H7 (cell line): Measurements from ENCODE around the gene KPNA1. TPM values are rescaled to one million over a fixed set of nuclear protein-coding genes. Genes with fewer than 3 reads are reported as not detected.
"Not testable (repeated sequence)": the region's sequence is repeated elsewhere in the genome, so short reads cannot be mapped to it uniquely, and the experiment has no call there.

Experiments used
- DNase-seq: peaks from one replicate; pipeline ENCODE4 v3.0.0; 2012
- H3K27me3 ChIP-seq: 2 replicates; pipeline ENCODE4 v1.6.0; 2011; ENCODE audit warnings: mild to moderate bottlenecking, low read length; ENCODE audit not compliant: control insufficient read depth, insufficient read depth
- H3K36me3 ChIP-seq: replicated peaks from 2 replicates; pipeline ENCODE4 v1.5.1; 2011; ENCODE audit warnings: low read length; ENCODE audit not compliant: control insufficient read depth, insufficient read depth
- H3K4me3 ChIP-seq: 2 replicates; pipeline ENCODE4 v1.5.1; 2011; ENCODE audit warnings: low read depth, mild to moderate bottlenecking, control low read depth, low read length, moderate library complexity; ENCODE audit not compliant: insufficient read depth
- total RNA-seq: library from RNA; depleted of rRNA; stranded (reverse); fragments of >200 nt; shearing (Covaris generic); gene quantifications from 2 replicates; pipeline ENCODE4 v1.2.3, GENCODE V29; 2014

Gene KPNA1
- total RNA-seq, 1 experiment from 2014 or later, result 20.4 TPM

GRCh38 chr3:122481390-122481789, 33.3 kb downstream of the KPNA1 start:
- no peak for DNase-seq

GRCh38 chr3:122476532-122476931, 38.2 kb downstream of the KPNA1 start:
- H3K36me3 ChIP-seq, result no peaks in the 10 kb centered on the region
- no peak for DNase-seq
- H3K4me3 ChIP-seq, result no peak overlapping the region
- no peaks in the 10 kb centered on the region for H3K27me3 ChIP-seq

More at GRCh38 chr3:122481390-122481789, 33.3 kb downstream of the KPNA1 start:
- Histone ChIP-seq H3K27me3 (no peaks in the 10 kb centered on the region), H3K36me3 (no peaks in the 10 kb centered on the region), H3K4me3 (no peak overlapping the region)

DNA sequence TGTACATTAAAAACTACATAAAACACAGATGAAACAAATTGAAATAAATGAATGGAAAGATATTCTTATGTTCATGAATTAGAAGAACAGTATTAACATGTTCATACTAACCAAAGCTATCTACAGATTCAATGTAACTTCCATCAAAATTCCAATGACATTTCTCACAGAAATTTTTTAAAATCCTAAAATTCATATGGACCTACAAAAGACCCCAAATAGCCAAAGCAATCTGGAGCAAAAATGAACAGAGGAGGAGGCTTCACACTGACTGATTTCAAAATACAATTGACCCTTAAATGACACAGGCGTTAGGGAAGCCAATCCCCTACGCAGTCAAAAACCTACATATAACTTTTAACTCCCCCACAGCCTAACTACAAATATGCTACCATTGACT, 39.4 kb downstream of the KPNA1 start:
- Histone ChIP-seq H3K4me3 (no peak overlapping the region), H3K27me3 (no peaks in the 10 kb centered on the region), H3K36me3 (no peaks in the 10 kb centered on the region)
- no peak for DNase-seq

GRCh38 chr3:122469659-122470058, 45.1 kb downstream of the KPNA1 start:
- Histone ChIP-seq H3K27me3 (no peaks in the 10 kb centered on the region), H3K4me3 (no peak overlapping the region), H3K36me3 (0 out of 2 replicates have a peak, but pooled peaks cover 2% of the 10 kb centered on the region)
- DNase-seq, result no peak

DNA sequence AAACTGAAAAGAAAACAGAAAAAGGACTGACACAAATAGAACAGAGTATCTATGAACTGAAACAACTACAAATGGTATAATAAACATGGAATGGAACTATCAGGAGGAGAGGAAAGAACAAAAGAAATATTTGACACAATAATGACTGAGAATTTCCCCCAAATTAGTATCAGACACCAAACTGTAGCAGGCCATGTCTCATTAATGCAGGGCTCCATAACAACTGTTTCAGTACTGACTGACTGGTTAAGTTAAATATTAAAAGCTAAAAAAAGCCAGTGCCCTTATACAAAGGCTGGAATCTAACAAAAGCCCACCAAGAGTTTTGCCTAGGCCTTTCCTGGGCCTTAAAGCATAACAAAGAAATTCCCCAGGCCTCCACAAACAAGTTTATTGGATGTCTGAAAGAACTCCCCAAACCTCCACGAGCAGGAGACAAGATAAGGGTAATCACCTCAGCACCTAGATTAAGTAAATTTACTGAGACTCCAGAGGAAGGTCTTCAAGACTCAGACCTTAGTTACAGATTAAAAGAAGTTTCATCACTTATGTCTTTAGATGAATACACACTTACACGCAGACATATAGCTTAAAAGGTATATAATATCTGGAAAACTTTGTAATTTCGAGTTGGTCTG, 45.7 kb downstream of the KPNA1 start:
- Histone ChIP-seq H3K27me3 (no peaks in the 10 kb centered on the region), H3K36me3 (0 out of 2 replicates have a peak, but pooled peaks cover 2% of the 10 kb centered on the region), H3K4me3 (no peak overlapping the region)
- peak; percentile 29 for DNase-seq

DNA sequence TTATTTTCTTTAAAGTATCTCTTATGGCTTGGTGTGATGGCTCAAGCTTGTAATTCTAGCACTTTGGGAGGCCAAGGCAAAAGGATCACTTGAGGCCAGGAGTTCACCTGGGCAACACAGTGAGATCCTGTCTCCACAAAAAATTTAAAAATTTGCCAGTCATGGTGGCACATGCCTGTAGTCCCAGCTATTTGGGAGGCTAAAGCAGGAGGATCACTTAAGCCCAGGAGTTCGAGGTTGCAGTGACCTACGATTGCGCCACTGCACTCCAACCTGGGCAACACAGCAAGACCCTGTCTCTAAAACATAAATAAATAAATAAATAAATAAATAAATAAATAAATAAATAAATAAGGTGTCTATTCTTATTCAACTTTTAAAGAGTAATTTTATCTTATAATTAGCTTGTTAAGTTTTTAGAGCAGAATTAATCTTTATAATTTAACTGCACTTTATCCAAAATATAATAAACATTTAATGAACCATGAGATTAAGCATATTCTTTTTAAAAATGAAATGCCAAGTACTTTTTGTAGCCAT, 48.0 kb downstream of the KPNA1 start:
- no peak overlapping the region for H3K4me3 ChIP-seq
- no peak for DNase-seq
- 0 out of 2 replicates have a peak, but pooled peaks cover 2% of the 10 kb centered on the region for H3K36me3 ChIP-seq
- H3K27me3 ChIP-seq, result no peaks in the 10 kb centered on the region

DNA sequence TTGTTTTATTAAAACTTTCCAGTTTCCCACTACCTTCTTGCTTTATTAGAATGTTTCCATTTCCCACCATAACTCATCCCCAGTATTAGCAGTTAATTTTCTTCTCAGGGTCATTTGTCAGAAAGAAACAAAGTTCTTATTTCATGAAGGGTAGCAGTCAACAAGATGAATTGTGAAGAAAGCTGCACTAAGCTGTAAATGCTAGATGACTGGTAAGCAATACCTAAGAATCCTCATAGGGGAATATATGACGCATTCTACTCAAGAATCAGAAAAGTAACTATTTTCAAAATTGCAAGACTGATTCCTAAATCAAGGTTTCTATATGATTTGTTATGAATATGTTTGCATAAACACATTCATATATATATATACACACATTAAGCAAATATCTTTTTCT, 50.1 kb downstream of the KPNA1 start:
- 0 out of 2 replicates have a peak, but pooled peaks cover 2% of the 10 kb centered on the region for H3K36me3 ChIP-seq
- H3K27me3 ChIP-seq, result no peaks in the 10 kb centered on the region
- H3K4me3 ChIP-seq, result no peak overlapping the region
- no peak for DNase-seq

- H3K36me3 ChIP-seq, result peaks cover 11% of the 10 kb centered on the region
- no peak for DNase-seq
- no peaks in the 10 kb centered on the region for H3K27me3 ChIP-seq
Observed at GRCh38 chr3:122462406-122462805, 52.3 kb downstream of the KPNA1 start.

GRCh38 chr3:122461806-122462205, 52.9 kb downstream of the KPNA1 start:
- no peak for DNase-seq
- Histone ChIP-seq H3K4me3 (no peak overlapping the region), H3K27me3 (no peaks in the 10 kb centered on the region), H3K36me3 (peaks cover 11% of the 10 kb centered on the region)

More at GRCh38 chr3:122462406-122462805, 52.3 kb downstream of the KPNA1 start:
- H3K4me3 ChIP-seq, result no peak overlapping the region

GRCh38 chr3:122458992-122459391, 55.7 kb downstream of the KPNA1 start:
- Histone ChIP-seq H3K36me3 (peaks cover 14% of the 10 kb centered on the region), H3K4me3 (no peak overlapping the region), H3K27me3 (no peaks in the 10 kb centered on the region)
- peak; percentile 28 for DNase-seq

DNA sequence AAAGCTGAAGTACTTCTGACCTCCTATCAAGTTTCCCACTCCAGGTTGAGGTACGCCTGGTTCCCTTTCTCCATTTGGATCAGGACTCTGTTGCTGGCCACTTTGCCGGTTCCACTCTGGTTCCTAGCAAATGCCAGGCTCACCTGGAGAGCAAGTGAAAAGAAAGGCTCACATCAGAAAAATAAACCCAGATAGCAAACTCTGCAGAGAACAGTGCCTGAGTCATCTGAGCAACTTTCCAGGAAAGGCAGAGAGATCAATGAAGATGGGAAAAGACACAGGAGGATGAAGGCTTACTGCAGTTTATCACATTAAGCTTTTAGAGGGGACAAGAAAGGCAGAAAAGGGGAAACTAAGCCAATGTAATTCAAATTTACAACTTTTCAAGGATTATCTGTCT, 57.0 kb downstream of the KPNA1 start:
- no peak overlapping the region for H3K4me3 ChIP-seq
- no peaks in the 10 kb centered on the region for H3K27me3 ChIP-seq
- no peak for DNase-seq
- peaks cover 18% of the 10 kb centered on the region for H3K36me3 ChIP-seq

DNA sequence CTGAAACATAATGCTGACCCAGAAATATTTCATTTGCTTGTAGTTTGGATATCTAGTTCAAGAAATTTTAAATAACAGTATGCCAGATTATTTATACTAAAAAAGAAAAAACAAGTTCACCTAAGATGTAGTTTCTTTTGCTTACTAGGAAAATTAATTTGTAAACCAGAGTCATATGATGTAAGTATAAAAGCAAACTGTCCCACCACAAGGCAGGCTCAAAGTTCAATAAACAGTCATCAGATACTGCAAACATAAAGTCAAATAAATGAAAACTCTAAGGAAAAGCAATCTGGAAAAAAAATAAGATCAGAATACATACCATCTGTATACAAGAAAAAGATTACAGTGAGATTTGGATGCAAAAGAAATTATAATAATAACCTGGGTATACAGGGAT, 58.7 kb downstream of the KPNA1 start:
- DNase-seq, result no peak
- H3K4me3 ChIP-seq, result no peak overlapping the region
- no peaks in the 10 kb centered on the region for H3K27me3 ChIP-seq
- H3K36me3 ChIP-seq, result peaks cover 18% of the 10 kb centered on the region

DNA sequence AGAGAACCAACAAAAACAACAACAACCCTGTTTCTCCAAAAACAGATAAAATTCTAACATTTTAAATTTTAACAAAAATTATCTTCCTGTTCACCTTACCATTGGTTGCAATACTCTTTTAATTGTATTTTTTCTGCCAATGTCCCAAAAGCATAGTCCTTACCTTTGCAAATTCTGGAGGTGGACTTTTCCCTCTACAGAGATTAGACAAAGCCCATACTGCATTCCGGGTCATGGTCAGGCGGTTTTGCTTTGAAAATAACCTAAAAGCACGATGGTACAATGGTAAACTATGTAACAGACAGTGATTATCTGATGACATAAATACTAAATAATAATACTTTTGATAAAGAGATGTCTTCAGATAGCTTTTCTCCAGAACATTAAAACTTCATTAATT, 63.4 kb downstream of the KPNA1 start:
- DNase-seq, result no peak
- H3K27me3 ChIP-seq, result no peaks in the 10 kb centered on the region
- peaks cover 10% of the 10 kb centered on the region for H3K36me3 ChIP-seq
- H3K4me3 ChIP-seq, result no peak overlapping the region

GRCh38 chr3:122448218-122448617, 66.5 kb downstream of the KPNA1 start:
- H3K36me3 ChIP-seq, H3K27me3 ChIP-seq, DNase-seq, H3K4me3 ChIP-seq: not testable (repeated sequence)

DNA sequence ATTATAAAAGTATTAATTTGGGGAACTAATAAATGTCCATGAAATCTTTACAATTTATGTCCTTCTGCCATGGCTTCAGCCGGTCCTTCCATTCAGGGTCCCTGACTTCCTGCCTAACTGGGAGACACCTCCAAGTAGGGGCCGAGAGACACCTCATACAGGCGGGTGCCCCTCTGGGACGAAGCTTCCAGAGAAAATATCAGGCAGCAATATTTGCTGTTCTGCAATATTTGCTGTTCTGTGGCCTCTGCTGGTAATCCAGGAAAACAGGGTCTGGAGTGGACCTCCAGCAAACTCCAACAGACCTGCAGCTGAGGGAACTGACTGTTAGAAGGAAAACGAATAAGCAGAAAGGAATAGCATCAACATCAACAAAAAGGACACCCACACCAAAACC, 70.2 kb downstream of the KPNA1 start:
- H3K36me3 ChIP-seq, H3K27me3 ChIP-seq, H3K4me3 ChIP-seq, DNase-seq: not testable (repeated sequence)
